Tibial artery (tissue), 4 donors: ENCODE results near the gene ZFP36.
A peak's percentile ranks its signal among the peaks of the same experiment; 100 is the strongest.

Source experiments
- DNase-seq, 2 donors: peaks; one replicate each; pipeline ENCODE4 v3.0.0-alpha.2; 2019
- H3K27ac ChIP-seq, 2 donors: fragments of 200-600 bp; sonication (generic) in 1 of 2; 1 replicate in 1 of 2; 2 replicates in 1 of 2; pipeline ENCODE4 v1.5.1; 2018 to 2019; ENCODE audit warnings: mild to moderate bottlenecking in 1 of 2
- H3K27me3 ChIP-seq, 2 donors: fragments of 200-600 bp; sonication (generic) in 1 of 2; one replicate each; pipeline versions ENCODE4 v1.5.1 to v1.6.0; 2016 to 2019
- H3K36me3 ChIP-seq, 3 donors: fragments of 200-600 bp; sonication (generic) in 2 of 3; one replicate each; pipeline ENCODE4 v1.5.1; 2016 to 2019; ENCODE audit warnings: mild to moderate bottlenecking in 2 of 3
- H3K4me1 ChIP-seq, 4 donors: fragments of 200-600 bp; sonication (generic) in 2 of 4; 1 replicate in 3 of 4; 2 replicates in 1 of 4; pipeline ENCODE4 v1.5.1; 2016 to 2019
- H3K4me3 ChIP-seq, 2 donors: fragments of 200-600 bp; sonication (generic) in 1 of 2; 1 replicate in 1 of 2; 2 replicates in 1 of 2; pipeline ENCODE4 v1.5.1; 2018 to 2019; ENCODE audit warnings: mild to moderate bottlenecking in 2 of 2
- H3K9me3 ChIP-seq, 3 donors: fragments of 200-600 bp; sonication (generic) in 1 of 3; one replicate each; pipeline ENCODE4 v1.5.1; 2016 to 2019
- CTCF ChIP-seq, 2 experiments: fragments of 200-600 bp in 1 of 2; fragments of 450-650 bp in 1 of 2; IDR thresholded peaks; one replicate each; pipeline ENCODE4 v1.5.1; 2017 to 2019; ENCODE audit warnings: antibody characterized with exemption in 2 of 2, mild to moderate bottlenecking in 1 of 2, moderate library complexity in 1 of 2
- intact Hi-C: fragments of 100-400 bp; cut with DNase I; formaldehyde crosslinking; loops from one replicate; pipeline ENCODE4 v1.15.0; 2023; ENCODE audit warnings: low total_unique reads

The ZFP36 gene

GRCh38 chr19:39415111-39416046, 8.7 kb downstream of the ZFP36 start:
- DNase-seq: peak in 1 of 2 donors; percentile 66
- Histone ChIP-seq H3K27me3 (no peaks in the 10 kb centered on the region), H3K4me1 (peaks cover 0 to 45% (median 40%) of the 10 kb centered on the region in 4 donors), H3K27ac (peak overlapping the region; percentile 99 to 100), H3K4me3 (peak overlapping the region; percentile 92 to 96), H3K36me3 (peaks cover 28 to 46% (median 39%) of the 10 kb centered on the region in 3 donors), H3K9me3 (no peaks in the 10 kb centered on the region)
- intact Hi-C loops: no loop called here
- no peak for TF ChIP-seq CTCF (IDR thresholded peaks at IDR 0.05)

DNA sequence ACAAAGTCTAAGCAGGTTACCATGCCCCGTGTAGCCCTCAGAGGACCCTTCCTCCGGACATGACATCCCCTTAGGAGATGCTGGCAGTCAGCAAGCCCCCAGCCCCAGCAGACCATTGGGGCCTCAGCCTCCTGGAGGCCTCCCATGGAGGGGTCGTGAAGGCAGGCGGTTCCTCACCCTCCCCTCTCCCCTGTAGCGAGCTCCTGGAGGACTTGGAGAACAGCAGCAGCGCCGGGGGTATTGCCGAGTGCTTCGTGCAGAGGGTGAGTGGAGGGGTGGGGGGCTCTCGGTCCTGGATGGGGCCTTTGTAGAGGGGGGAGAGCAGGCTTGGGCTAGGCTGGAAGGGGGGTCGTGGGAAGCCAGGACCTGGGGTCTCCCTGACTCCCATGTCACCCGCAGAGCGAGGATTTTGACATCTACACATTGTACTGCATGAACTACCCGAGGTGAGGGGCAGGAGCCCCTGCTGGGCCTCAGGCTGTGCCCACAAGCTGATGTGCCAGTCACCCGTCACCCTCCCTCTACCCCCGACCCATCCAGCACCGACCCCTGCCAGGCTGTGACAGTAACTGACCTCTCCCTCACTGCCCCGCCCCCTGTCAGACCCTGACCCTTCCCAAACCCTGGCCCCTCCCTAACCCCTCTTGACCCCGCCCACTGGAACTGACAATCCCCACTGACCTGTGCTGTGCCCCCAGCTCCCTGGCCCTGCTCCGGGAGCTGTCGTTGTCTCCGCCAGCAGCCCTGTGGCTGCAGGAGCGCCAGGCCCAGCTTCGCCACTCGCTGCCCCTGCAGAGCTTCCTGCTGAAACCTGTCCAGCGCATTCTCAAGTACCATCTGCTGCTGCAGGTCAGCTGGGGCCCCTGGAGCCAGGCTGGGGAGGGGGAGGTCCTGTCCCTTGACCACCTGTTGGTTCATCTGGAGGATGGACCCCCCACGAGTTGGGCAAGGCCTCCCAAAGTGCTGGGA, 9.8 kb downstream of the ZFP36 start:
- no peaks in the 10 kb centered on the region for H3K9me3 ChIP-seq
- peak overlapping the region in 1 of 2 donors; percentile 92 for H3K4me3 ChIP-seq
- TF ChIP-seq CTCF (IDR thresholded peaks at IDR 0.05): no peak
- peak; percentile 38 to 67 for DNase-seq
- H3K27ac ChIP-seq: peak overlapping the region; percentile 99 to 100
- intact Hi-C loops: no loop called here
- H3K36me3 ChIP-seq: peaks cover 38 to 57% (median 50%) of the 10 kb centered on the region in 3 donors
- H3K27me3 ChIP-seq: no peaks in the 10 kb centered on the region
- H3K4me1 ChIP-seq: peaks cover 0 to 34% (median 31%) of the 10 kb centered on the region in 4 donors

DNA sequence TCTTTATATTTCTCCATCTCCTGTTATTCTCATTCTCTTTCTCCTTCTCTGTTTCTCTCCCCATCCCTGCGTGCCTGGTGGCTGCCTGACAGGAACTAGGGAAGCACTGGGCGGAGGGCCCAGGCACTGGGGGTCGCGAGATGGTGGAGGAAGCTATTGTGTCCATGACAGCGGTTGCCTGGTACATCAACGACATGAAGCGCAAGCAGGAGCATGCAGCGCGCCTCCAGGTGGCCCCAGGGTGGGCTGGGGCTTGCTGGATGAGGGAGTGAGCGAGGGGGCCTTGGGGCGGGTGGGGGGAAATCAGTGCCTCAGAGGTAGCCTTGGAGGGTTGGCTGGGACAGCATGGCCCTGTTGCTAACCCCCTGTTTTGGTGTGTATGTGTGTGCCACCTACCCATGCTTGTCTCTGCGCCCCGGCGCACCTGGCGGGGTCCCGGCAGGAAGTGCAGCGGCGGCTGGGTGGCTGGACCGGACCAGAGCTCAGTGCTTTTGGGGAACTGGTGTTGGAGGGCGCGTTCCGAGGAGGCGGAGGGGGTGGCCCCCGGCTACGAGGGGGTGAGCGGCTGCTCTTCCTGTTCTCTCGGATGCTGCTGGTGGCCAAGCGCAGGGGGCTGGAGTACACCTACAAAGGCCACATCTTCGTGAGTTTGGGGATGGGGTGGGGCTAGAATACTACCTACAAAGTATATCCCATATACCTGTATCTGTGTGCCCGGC, 11.0 kb downstream of the ZFP36 start:
- peak in 1 of 2 donors; percentile 65 for DNase-seq
- intact Hi-C loops: no loop called here

GRCh38 chr19:39419003-39419402, 12.4 kb downstream of the ZFP36 start:
- intact Hi-C loops: no loop called here
- H3K36me3 ChIP-seq: peaks cover 63 to 83% (median 70%) of the 10 kb centered on the region in 3 donors
- no peaks in the 10 kb centered on the region for H3K27me3 ChIP-seq
- no peak for DNase-seq
- peaks cover 0 to 30% (median 27%) of the 10 kb centered on the region in 4 donors for H3K4me1 ChIP-seq
- no peak for TF ChIP-seq CTCF (IDR thresholded peaks at IDR 0.05)
- H3K9me3 ChIP-seq: no peaks in the 10 kb centered on the region
- no peak overlapping the region for H3K4me3 ChIP-seq
- no peak overlapping the region for H3K27ac ChIP-seq

More for the DNA sequence above, 11.0 kb downstream of the ZFP36 start:
- TF ChIP-seq CTCF (IDR thresholded peaks at IDR 0.05): no peak
- peak overlapping the region in 1 of 2 donors; percentile 100 for H3K27ac ChIP-seq
- H3K27me3 ChIP-seq: no peaks in the 10 kb centered on the region
- no peak overlapping the region for H3K4me3 ChIP-seq
- H3K4me1 ChIP-seq: peaks cover 0 to 31% (median 28%) of the 10 kb centered on the region in 4 donors
- no peaks in the 10 kb centered on the region for H3K9me3 ChIP-seq
- peaks cover 49 to 69% (median 57%) of the 10 kb centered on the region in 3 donors for H3K36me3 ChIP-seq

- no peak for DNase-seq
- H3K27ac ChIP-seq: no peak overlapping the region
- H3K4me3 ChIP-seq: no peak overlapping the region
- TF ChIP-seq CTCF (IDR thresholded peaks at IDR 0.05): no peak
- H3K27me3 ChIP-seq: no peaks in the 10 kb centered on the region
- H3K36me3 ChIP-seq: peaks cover 69 to 95% (median 80%) of the 10 kb centered on the region in 3 donors
- intact Hi-C loops: no loop called here
- H3K9me3 ChIP-seq: no peaks in the 10 kb centered on the region
- peaks cover 0 to 13% (median 11%) of the 10 kb centered on the region in 4 donors for H3K4me1 ChIP-seq
Observed at GRCh38 chr19:39420769-39421168, 14.1 kb downstream of the ZFP36 start.
